Measurements from ENCODE around the gene GJE1. TPM values are rescaled to one million over a fixed set of nuclear protein-coding genes. Genes with fewer than 3 reads are reported as not detected.
A peak's percentile ranks its signal among the peaks of the same experiment; 100 is the strongest.

GJE1 gene
- total RNA-seq, 2 donors from 2014 or later: not detected

DNA sequence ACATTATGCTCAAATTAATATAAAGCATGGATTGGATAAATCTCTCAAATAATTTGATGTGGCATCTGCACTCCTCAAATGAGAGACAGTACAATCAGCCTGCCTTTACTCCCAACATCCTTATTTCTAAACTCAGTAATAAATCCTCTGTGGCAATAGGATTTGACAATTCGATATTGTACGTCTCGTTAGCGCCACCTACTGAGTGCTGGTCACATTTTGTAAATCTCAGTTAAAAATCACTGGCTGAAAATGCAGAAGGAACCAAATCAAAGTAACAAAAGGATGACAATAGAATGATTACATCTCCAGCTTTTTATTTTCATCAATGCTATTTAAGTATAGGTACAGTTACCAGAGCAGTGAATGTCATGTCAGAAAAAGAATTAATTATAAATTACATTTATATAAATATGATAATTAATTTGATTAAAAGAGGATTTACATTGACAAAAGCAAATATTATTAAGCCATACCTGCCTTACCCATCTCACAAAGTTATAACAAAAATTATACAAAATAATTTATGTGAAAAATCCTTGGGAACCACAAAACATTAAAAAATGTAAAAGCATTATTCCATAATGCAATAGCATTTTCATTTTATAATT, 20.2 kb upstream of the GJE1 start:
- 0 to 1% methylated on average over 4 of the region's 4 CpGs for WGBS, 2 experiments (ENCODE audit: insufficient coverage in 1 of 2, insufficient read length in 1 of 2)
- no peak overlapping the region for H3K27ac Mint-ChIP-seq
- H3K4me1 Mint-ChIP-seq: no peaks in the 10 kb centered on the region
- no peak overlapping the region for H3K4me3 Mint-ChIP-seq
- no peaks in the 10 kb centered on the region for H3K36me3 Mint-ChIP-seq (ENCODE audit: low read depth)
- Histone ChIP-seq H3K27ac (ENCODE audit: low read depth, low read length) (no peak overlapping the region), H3K27me3 (ENCODE audit: control insufficient read depth, insufficient read depth, low read length, poor library complexity, severe bottlenecking) (no peaks in the 10 kb centered on the region), H3K9ac (ENCODE audit: extremely low read depth, low read length, poor library complexity, severe bottlenecking) (no peak overlapping the region), H3K4me3 (ENCODE audit: low read length) (no peak overlapping the region), H3K36me3 (ENCODE audit: control insufficient read depth, insufficient read depth, low read length) (no peaks in the 10 kb centered on the region), H3K9me3 (ENCODE audit: control insufficient read depth, low read length) (no peaks in the 10 kb centered on the region), H3K4me1 (ENCODE audit: control insufficient read depth, insufficient read depth, low read length) (no peaks in the 10 kb centered on the region)
- H3K27me3 Mint-ChIP-seq (ENCODE audit: insufficient read depth): no peaks in the 10 kb centered on the region
- TF ChIP-seq, protein P1, sequence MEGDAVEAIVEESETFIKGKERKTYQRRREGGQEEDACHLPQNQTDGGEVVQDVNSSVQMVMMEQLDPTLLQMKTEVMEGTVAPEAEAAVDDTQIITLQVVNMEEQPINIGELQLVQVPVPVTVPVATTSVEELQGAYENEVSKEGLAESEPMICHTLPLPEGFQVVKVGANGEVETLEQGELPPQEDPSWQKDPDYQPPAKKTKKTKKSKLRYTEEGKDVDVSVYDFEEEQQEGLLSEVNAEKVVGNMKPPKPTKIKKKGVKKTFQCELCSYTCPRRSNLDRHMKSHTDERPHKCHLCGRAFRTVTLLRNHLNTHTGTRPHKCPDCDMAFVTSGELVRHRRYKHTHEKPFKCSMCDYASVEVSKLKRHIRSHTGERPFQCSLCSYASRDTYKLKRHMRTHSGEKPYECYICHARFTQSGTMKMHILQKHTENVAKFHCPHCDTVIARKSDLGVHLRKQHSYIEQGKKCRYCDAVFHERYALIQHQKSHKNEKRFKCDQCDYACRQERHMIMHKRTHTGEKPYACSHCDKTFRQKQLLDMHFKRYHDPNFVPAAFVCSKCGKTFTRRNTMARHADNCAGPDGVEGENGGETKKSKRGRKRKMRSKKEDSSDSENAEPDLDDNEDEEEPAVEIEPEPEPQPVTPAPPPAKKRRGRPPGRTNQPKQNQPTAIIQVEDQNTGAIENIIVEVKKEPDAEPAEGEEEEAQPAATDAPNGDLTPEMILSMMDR (conservative IDR thresholded peaks at IDR 0.05): peak; percentile 88
- peak; percentile 92 for DNase-seq
- no peaks in the 10 kb centered on the region for H3K9me3 Mint-ChIP-seq

DNA sequence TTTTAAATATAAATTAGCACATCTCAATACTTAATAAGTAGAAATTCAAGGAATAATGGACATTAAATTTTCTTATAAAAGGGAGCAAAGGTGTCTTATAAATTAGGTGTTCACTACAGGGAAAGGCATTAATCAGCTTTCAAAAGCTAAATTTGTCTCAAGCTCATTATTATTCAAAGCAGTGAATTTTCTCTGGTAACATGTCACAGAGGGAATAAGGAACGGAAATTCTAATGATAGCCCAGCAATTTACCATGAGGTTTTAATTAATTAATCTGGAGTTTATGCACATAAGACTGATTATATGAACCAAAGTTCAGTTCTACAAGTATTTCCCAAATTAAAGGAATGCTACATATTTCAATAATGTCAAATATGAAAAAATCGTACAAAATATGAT, 15.4 kb upstream of the GJE1 start:
- H3K4me1 ChIP-seq (ENCODE audit: control insufficient read depth, insufficient read depth, low read length): no peaks in the 10 kb centered on the region
- no peak overlapping the region for H3K9ac ChIP-seq (ENCODE audit: extremely low read depth, low read length, poor library complexity, severe bottlenecking)
- H3K27me3 ChIP-seq (ENCODE audit: control insufficient read depth, insufficient read depth, low read length, poor library complexity, severe bottlenecking): no peaks in the 10 kb centered on the region
- Mint-ChIP-seq H3K4me3 (no peak overlapping the region), H3K9me3 (no peaks in the 10 kb centered on the region), H3K27ac (no peak overlapping the region), H3K36me3 (ENCODE audit: low read depth) (no peaks in the 10 kb centered on the region), H3K4me1 (no peaks in the 10 kb centered on the region), H3K27me3 (ENCODE audit: insufficient read depth) (no peaks in the 10 kb centered on the region)
- TF ChIP-seq, protein P1 (conservative IDR thresholded peaks at IDR 0.05): no peak
- H3K9me3 ChIP-seq (ENCODE audit: control insufficient read depth, low read length): no peaks in the 10 kb centered on the region
- no peak for DNase-seq
- WGBS, 2 experiments (ENCODE audit: insufficient coverage in 1 of 2, insufficient read length in 1 of 2): 90% methylated on average over 2 of the region's 2 CpGs; no CpG with 5 or more reads in 1 of the 2 experiments
- H3K36me3 ChIP-seq (ENCODE audit: control insufficient read depth, insufficient read depth, low read length): no peaks in the 10 kb centered on the region
- H3K4me3 ChIP-seq (ENCODE audit: low read length): no peak overlapping the region
- H3K27ac ChIP-seq (ENCODE audit: low read depth, low read length): no peak overlapping the region

DNA sequence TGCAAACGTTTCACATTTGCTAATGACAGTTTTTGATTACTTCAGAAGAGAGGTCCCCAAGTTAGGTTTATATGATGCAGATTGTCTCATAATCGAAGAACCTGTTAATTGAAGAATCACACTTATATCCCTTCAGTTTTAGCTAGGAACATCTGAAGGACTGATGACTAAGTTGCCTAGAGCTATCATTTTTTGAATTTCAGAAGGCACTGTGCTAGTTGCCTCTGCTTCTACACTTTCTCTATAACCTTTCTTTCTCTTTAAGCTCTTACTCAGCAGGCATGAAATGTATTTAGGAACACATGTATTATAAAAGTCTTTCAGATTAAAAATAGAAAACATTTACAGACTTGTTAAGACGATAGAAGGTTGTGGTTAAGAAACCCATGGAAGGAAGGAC, 14.4 kb upstream of the GJE1 start:
- Mint-ChIP-seq H3K36me3 (ENCODE audit: low read depth) (no peaks in the 10 kb centered on the region), H3K27me3 (ENCODE audit: insufficient read depth) (no peaks in the 10 kb centered on the region), H3K27ac (no peak overlapping the region), H3K4me3 (no peak overlapping the region), H3K9me3 (no peaks in the 10 kb centered on the region), H3K4me1 (no peaks in the 10 kb centered on the region)
- Histone ChIP-seq H3K27ac (ENCODE audit: low read depth, low read length) (no peak overlapping the region), H3K27me3 (ENCODE audit: control insufficient read depth, insufficient read depth, low read length, poor library complexity, severe bottlenecking) (no peaks in the 10 kb centered on the region), H3K36me3 (ENCODE audit: control insufficient read depth, insufficient read depth, low read length) (no peaks in the 10 kb centered on the region), H3K4me1 (ENCODE audit: control insufficient read depth, insufficient read depth, low read length) (no peaks in the 10 kb centered on the region), H3K9ac (ENCODE audit: extremely low read depth, low read length, poor library complexity, severe bottlenecking) (no peak overlapping the region), H3K4me3 (ENCODE audit: low read length) (no peak overlapping the region), H3K9me3 (ENCODE audit: control insufficient read depth, low read length) (no peaks in the 10 kb centered on the region)
- WGBS, 2 experiments (ENCODE audit: insufficient coverage in 1 of 2, insufficient read length in 1 of 2): 85 to 86% methylated on average over 1 to 3 of the region's 3 CpGs
- no peak for DNase-seq
- TF ChIP-seq, protein P1 (conservative IDR thresholded peaks at IDR 0.05): no peak

Measured in endodermal cell (in vitro differentiated cells).